Hematopoietic multipotent progenitor cell treated with erythropoietin and hydrocortisone succinate and interleukin-3 and kit ligand, for 15 days (in vitro differentiated cells): ENCODE results near the gene INPP4A.
A peak's percentile ranks its signal among the peaks of the same experiment; 100 is the strongest.

Source experiments
- DNase-seq: peaks from one replicate; pipeline ENCODE4 v3.0.0-alpha.2; 2015; ENCODE audit warnings: low spot score

The INPP4A gene

GRCh38 chr2:98514879-98515249, 70.2 kb downstream of the INPP4A start:
- DNase-seq, result no peak

- peak; percentile 25 for DNase-seq
These were observed 70.8 kb downstream of the INPP4A start for GRCh38 chr2:98515250-98515991.

DNA sequence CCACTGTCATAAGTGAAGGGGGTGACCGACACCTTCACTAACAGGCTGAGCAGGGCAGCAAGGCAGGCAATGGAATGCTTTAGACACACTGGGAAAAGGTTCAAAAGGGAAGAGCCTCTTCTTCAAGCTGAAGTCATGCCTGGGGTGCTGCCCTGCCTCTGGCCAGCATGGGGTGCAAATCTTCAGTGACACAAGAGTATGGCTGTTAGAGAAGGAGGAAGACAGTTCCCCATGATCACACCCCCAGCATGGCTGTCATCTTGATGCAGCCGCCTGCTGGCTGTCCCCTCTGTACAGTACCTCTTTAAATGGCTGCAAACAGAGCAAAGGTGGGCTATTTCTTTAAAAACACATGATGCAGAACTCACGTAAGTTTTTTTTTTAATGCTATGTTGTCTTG, 71.9 kb downstream of the INPP4A start:
- no peak for DNase-seq

GRCh38 chr2:98517636-98518035, 73.0 kb downstream of the INPP4A start:
- no peak for DNase-seq

DNA sequence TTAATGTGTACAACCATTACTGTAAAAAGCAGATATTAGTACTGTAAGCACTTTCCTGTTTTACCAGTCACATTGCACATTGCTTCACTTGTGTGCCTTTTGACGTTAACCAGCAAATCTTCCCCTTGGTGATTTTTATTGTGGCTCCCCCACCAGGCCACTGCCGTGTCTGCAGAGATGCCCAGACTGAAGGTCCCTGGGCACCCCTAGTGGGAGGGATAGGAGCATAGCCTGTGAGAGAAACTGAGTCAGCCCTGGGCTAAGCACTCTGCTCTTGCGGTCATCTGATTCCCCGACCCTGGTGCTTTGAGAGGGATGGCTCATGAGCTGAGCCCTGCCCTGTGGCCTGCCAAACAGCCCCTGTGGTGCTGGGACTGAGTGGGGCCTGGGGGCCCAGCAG, 73.4 kb downstream of the INPP4A start:
- DNase-seq, result peak; percentile 25

DNA sequence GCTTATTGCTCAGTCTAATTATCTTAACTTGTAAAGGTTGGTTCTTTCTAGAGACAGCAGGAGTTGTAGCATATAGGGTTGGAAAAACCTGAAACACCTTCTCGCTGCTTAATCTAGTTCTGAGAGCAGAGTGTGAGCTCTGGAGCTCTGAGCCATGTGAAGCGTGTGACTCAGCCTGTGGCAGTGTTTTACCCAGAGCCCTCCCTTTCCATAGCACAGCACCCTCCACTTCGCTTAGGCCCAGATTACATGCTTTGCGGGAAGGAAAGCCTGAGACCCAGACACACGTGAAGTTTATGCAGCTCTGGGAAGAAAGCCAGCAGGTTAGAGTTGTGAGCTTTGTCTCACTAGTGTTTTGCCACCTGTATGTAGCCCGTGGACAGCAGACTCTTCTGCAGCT, 74.5 kb downstream of the INPP4A start:
- DNase-seq, result no peak

- DNase-seq, result no peak
These were observed 75.2 kb downstream of the INPP4A start for GRCh38 chr2:98519851-98520250.

GRCh38 chr2:98520806-98521205, 76.1 kb downstream of the INPP4A start:
- DNase-seq, result no peak

GRCh38 chr2:98521266-98521665, 76.6 kb downstream of the INPP4A start:
- DNase-seq, result no peak

DNA sequence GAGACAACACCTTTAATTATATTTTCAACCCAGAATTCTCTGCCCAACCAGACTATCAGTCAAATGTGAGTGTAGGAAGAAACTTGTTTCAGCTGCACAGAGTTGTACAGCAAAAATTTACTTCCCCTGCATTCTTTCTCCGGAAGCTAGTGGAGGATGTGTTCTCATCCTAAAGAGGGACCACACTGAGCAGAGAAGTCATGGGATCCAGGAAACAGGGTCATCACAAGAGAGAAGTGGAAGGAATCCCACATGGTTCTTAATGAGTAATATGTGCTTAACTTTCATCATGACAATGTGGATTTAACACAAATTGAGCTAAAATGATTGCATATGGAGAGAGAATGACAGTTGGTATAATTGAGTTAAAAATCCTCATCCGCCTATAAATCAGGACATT, 78.2 kb downstream of the INPP4A start:
- DNase-seq, result no peak

- no peak for DNase-seq
These were observed 79.5 kb downstream of the INPP4A start for GRCh38 chr2:98524168-98524567.

GRCh38 chr2:98528349-98528748, 83.7 kb downstream of the INPP4A start:
- no peak for DNase-seq

- no peak for DNase-seq
These were observed 85.5 kb downstream of the INPP4A start for GRCh38 chr2:98530114-98530513.

GRCh38 chr2:98532756-98533155, 88.1 kb downstream of the INPP4A start:
- no peak for DNase-seq

DNA sequence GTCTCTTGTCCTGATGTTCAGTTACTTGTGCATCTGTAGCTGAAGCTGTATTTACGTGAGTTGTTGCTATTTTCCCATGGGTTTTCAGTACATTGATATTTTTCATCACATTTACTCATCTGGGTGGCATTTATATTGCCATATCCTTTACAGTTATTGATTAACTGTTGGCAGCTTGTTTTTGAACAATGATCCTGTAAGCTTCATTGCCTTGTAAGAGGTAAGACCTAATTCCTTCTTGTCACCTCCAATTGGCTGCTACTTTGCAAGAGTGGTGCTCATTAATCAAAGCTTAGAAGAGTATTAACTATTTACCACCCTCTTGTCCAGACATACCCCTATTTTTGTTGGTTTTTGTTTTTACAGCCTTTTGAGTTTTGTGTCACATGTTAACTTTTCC, 88.9 kb downstream of the INPP4A start:
- DNase-seq, result no peak

- no peak for DNase-seq
These were observed 90.1 kb downstream of the INPP4A start for GRCh38 chr2:98534761-98535160.

DNA sequence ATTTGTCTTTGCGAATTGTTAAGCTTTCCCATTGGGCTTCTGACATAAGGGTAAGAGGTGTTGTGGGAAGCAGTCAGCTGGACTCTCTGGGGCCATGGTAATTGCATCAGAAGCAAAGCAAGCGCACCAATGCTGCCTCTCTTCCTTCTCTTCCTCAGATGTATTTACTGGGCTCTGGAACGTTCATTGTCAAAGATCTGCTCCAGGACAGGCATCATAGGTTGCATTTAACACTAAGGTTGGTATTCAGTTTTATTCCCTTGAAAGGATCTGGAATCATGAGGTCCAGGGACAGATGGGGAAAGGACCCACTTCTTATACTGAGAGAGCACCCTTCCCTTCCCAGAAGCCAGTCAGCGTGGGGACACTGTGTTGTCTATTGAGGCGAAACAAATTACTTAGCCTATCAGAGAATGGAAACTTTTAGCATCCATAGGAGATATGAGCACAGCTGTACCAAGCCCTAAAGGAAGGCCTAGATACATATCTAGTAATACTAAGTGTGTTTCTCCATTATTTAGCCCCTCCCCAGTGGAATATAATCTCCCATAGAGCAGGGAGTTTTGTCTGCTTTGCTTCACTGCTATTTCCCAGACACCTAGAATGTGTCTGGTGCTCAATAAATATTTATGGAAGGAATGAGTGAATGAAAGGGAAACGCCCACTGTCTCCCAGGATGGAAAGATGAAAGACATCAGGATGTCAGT, 91.5 kb downstream of the INPP4A start:
- no peak for DNase-seq

GRCh38 chr2:98537390-98538126, 92.9 kb downstream of the INPP4A start:
- no peak for DNase-seq

- DNase-seq, result no peak
These were observed 93.8 kb downstream of the INPP4A start for GRCh38 chr2:98538280-98539041.

DNA sequence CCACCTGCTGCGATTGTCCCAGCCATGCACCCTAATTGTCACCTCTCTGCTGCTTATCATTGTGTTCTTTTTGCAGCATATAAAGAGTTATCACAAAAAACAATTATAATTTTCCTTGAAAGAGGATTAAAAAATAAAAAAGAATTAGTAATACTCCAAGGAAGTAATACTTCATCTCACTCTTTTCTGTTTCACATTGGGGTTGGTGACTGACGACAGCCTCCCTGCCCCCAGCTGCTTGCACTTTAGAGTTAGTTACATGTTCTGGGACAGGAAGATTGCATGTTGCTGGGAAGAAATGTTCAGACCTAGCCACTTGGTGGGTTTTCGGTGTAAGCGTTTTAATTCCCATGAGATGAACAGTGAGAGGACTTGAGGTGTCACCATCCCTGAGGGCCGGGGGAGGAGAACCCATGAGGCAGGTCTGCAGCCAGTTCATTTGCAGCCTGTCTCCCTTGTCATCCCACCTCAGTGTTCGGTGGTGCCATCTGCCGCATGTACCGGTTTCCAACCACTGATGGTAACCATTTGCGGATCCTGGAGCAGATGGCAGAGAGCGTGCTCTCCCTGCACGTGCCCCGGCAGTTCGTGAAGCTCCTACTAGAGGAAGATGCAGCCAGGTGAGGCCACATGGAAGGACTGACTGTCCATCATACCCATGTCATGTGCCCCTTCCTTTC, 94.5 kb downstream of the INPP4A start:
- no peak for DNase-seq

DNA sequence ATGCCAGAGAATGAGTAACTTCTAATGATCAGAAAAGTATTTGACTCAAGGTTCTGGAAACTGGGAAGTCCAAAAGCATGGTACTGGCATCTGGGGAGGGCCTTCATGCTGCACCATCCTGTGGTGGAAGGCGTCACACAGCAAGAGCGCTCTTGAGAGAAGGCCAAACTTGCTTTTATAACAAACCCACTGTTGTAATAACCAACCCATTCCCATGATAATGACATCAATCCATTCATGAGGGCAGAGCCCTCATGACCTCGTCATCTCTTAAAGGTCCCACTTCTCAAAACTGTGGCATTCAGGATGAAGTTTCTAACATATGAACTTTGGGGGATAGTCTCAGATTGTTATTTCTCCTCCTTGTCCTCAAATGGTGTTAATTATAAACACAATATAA, 95.9 kb downstream of the INPP4A start:
- no peak for DNase-seq

- DNase-seq, result no peak
These were observed 96.8 kb downstream of the INPP4A start for GRCh38 chr2:98541489-98541888.
